Panc1 (cell line): ENCODE results near the gene WDR74. TPM values are rescaled to one million over a fixed set of nuclear protein-coding genes. Genes with fewer than 3 reads are reported as not detected.

Experiments
- ATAC-seq: fragments of 200-7000 bp; cut with Tn5 transposase; 2 replicates; pipeline ENCODE4 v1.9.1; 2020; ENCODE audit warnings: mild to moderate bottlenecking, moderate library complexity
- BruUV-seq: library from RNA; stranded (reverse); fragments of 400-500 nt; replicated peaks from 2 replicates; lab custom pipeline; 2021; lab: Mats Ljungman, UMichigan
- CTCF ChIA-PET: fragments of 300-600 bp; sonication (Branson Sonifier 250); formaldehyde crosslinking; loops from one replicate; lab custom pipeline; 2022; ENCODE audit warnings: antibody characterized with exemption; lab: Charles Lee
- POLR2A ChIA-PET: fragments of 300-600 bp; sonication (Branson Sonifier 250); formaldehyde crosslinking; loops from one replicate; lab custom pipeline; 2022; ENCODE audit warnings: antibody characterized with exemption; lab: Charles Lee
- DNase-seq: peaks from one replicate; pipeline ENCODE4 v3.0.0-alpha.2; 2010; ENCODE audit warnings: low read depth, low spot score
- H3K27ac ChIP-seq: 2 replicates; pipeline ENCODE4 v1.5.1; 2011; ENCODE audit warnings: mild to moderate bottlenecking, low read length, inconsistent platforms
- H3K27me3 ChIP-seq: fragments of 200-500 bp; sonication (Bioruptor generic); 2 replicates; pipeline ENCODE4 v1.6.0; 2014; ENCODE audit warnings: low read length, inconsistent platforms; ENCODE audit not compliant: control insufficient read depth, insufficient read depth
- H3K36me3 ChIP-seq: fragments of 200-500 bp; sonication (Bioruptor generic); 2 replicates; pipeline ENCODE4 v1.5.1; 2014; ENCODE audit warnings: inconsistent platforms, mild to moderate bottlenecking, low read length, moderate library complexity; ENCODE audit not compliant: control insufficient read depth, insufficient read depth
- H3K4me1 ChIP-seq: 2 replicates; pipeline ENCODE4 v1.5.1; 2011; ENCODE audit warnings: inconsistent platforms, mild to moderate bottlenecking, low read length, moderate library complexity; ENCODE audit not compliant: control insufficient read depth, insufficient read depth
- H3K4me3 ChIP-seq, 2 experiments: 2 replicates each; pipeline ENCODE4 v1.5.1; 2011 to 2012; ENCODE audit warnings: low read depth in 2 of 2, low read length in 2 of 2, mild to moderate bottlenecking in 2 of 2, inconsistent platforms in 1 of 2, moderate library complexity in 1 of 2
- H3K9me3 ChIP-seq: fragments of 200-500 bp; sonication (Bioruptor generic); 2 replicates; pipeline ENCODE4 v1.5.1; 2014; ENCODE audit warnings: low read depth, mild to moderate bottlenecking, inconsistent platforms, low read length, moderate library complexity; ENCODE audit not compliant: control insufficient read depth, insufficient read depth
- POLR2AphosphoS5 ChIP-seq: IDR thresholded peaks from 2 replicates; pipeline ENCODE4 v1.6.1; 2012; ENCODE audit warnings: mild to moderate bottlenecking, low read depth, low read length, moderate library complexity
- SIN3A ChIP-seq: IDR thresholded peaks from 2 replicates; pipeline ENCODE4 v1.6.1; 2012; ENCODE audit warnings: low read depth, mild to moderate bottlenecking, low read length, moderate library complexity, borderline replicate concordance; ENCODE audit not compliant: insufficient read depth
- TCF7L2 ChIP-seq: IDR thresholded peaks from 2 replicates; pipeline ENCODE4 v1.6.1; 2011; ENCODE audit warnings: mild to moderate bottlenecking, low read depth, low read length, inconsistent platforms
- in situ Hi-C: cut with HindIII; loops from 2 replicates; pipeline ENCODE4 v1.10.0; 2016; ENCODE audit warnings: low sequenced_read_pairs, low pct_unique_long_range_greater_than_20kb
- intact Hi-C: fragments of 100-400 bp; cut with micrococcal nuclease; formaldehyde crosslinking; loops from one replicate; pipeline ENCODE4 v1.10.0; 2022; ENCODE audit not compliant: unreplicated experiment
- total RNA-seq: library from RNA; stranded (reverse); gene quantifications from one replicate; pipeline ENCODE4 v1.2.1, GENCODE V29; 2021; ENCODE audit not compliant: unreplicated experiment
- TF ChIP-seq, protein P1 (sequence below): fragments of 450-650 bp; IDR thresholded peaks from 2 replicates; pipeline ENCODE4 v1.5.1; 2017; ENCODE audit warnings: mild to moderate bottlenecking
- TF ChIP-seq, protein P2 (sequence below), 2 experiments: IDR thresholded peaks; 2 replicates each; pipeline ENCODE4 v1.6.1; 2011 to 2012; ENCODE audit warnings: low read depth in 2 of 2, control low read depth in 1 of 2, low read length in 1 of 2, mild to moderate bottlenecking in 1 of 2, moderate library complexity in 1 of 2; ENCODE audit not compliant: insufficient read depth in 1 of 2

Gene WDR74
- total RNA-seq, 1 experiment from 2014 or later: 62.9 TPM

DNA sequence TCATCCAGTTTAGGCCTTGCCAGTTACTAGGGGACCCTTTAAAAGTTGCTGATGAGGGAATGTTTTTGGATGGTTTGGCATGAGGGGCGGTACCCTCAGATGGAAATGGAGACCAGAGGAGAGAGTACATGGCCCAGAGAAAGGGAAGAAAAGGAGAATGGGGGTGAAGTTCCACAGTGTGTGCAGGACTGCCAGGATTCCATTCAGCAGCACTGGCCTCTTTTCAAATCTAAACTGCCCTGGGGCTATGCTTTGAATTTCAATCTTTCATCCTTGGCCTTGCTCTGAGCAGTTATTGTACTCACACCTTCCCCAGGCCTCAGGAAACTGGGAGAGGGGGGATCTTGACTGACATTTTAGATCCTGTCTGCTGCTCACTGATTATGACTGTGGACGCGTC is 44.3 kb upstream of the WDR74 start:
- ChIA-PET POLR2A (interaction anchor here (0.6 kb wide), 1 partner anchor 18 kb away, joined by 7 read pairs; no protein-coding TSS in a partner anchor), CTCF (interaction anchor here (0.7 kb wide), 1 partner anchor 92 kb away, joined by 5 read pairs; no protein-coding TSS in a partner anchor)
- Histone ChIP-seq H3K9me3 (no peaks in the 10 kb centered on the region), H3K27me3 (no peaks in the 10 kb centered on the region), H3K36me3 (peaks cover 37% of the 10 kb centered on the region), H3K4me3 (peak overlapping the region; percentile 76 to 86), H3K27ac (peak overlapping the region; percentile 99), H3K4me1 (peaks cover 47% of the 10 kb centered on the region)
- TF ChIP-seq SIN3A: no peak
- TF ChIP-seq TCF7L2: no peak
- TF ChIP-seq POLR2AphosphoS5: no peak
- TF ChIP-seq, protein P1, sequence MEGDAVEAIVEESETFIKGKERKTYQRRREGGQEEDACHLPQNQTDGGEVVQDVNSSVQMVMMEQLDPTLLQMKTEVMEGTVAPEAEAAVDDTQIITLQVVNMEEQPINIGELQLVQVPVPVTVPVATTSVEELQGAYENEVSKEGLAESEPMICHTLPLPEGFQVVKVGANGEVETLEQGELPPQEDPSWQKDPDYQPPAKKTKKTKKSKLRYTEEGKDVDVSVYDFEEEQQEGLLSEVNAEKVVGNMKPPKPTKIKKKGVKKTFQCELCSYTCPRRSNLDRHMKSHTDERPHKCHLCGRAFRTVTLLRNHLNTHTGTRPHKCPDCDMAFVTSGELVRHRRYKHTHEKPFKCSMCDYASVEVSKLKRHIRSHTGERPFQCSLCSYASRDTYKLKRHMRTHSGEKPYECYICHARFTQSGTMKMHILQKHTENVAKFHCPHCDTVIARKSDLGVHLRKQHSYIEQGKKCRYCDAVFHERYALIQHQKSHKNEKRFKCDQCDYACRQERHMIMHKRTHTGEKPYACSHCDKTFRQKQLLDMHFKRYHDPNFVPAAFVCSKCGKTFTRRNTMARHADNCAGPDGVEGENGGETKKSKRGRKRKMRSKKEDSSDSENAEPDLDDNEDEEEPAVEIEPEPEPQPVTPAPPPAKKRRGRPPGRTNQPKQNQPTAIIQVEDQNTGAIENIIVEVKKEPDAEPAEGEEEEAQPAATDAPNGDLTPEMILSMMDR: no peak
- TF ChIP-seq, protein P2, sequence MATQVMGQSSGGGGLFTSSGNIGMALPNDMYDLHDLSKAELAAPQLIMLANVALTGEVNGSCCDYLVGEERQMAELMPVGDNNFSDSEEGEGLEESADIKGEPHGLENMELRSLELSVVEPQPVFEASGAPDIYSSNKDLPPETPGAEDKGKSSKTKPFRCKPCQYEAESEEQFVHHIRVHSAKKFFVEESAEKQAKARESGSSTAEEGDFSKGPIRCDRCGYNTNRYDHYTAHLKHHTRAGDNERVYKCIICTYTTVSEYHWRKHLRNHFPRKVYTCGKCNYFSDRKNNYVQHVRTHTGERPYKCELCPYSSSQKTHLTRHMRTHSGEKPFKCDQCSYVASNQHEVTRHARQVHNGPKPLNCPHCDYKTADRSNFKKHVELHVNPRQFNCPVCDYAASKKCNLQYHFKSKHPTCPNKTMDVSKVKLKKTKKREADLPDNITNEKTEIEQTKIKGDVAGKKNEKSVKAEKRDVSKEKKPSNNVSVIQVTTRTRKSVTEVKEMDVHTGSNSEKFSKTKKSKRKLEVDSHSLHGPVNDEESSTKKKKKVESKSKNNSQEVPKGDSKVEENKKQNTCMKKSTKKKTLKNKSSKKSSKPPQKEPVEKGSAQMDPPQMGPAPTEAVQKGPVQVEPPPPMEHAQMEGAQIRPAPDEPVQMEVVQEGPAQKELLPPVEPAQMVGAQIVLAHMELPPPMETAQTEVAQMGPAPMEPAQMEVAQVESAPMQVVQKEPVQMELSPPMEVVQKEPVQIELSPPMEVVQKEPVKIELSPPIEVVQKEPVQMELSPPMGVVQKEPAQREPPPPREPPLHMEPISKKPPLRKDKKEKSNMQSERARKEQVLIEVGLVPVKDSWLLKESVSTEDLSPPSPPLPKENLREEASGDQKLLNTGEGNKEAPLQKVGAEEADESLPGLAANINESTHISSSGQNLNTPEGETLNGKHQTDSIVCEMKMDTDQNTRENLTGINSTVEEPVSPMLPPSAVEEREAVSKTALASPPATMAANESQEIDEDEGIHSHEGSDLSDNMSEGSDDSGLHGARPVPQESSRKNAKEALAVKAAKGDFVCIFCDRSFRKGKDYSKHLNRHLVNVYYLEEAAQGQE (IDR thresholded peaks at IDR 0.05; ENCODE audit: insufficient read depth in 1 of 2, low read depth in 2 of 2, low read length in 1 of 2): no peak
- in situ Hi-C loops (no loop called here), intact Hi-C loops (no loop called here)
- DNase-seq (no peak), ATAC-seq (no peak)
- BruUV-seq: no TSS peak

DNA sequence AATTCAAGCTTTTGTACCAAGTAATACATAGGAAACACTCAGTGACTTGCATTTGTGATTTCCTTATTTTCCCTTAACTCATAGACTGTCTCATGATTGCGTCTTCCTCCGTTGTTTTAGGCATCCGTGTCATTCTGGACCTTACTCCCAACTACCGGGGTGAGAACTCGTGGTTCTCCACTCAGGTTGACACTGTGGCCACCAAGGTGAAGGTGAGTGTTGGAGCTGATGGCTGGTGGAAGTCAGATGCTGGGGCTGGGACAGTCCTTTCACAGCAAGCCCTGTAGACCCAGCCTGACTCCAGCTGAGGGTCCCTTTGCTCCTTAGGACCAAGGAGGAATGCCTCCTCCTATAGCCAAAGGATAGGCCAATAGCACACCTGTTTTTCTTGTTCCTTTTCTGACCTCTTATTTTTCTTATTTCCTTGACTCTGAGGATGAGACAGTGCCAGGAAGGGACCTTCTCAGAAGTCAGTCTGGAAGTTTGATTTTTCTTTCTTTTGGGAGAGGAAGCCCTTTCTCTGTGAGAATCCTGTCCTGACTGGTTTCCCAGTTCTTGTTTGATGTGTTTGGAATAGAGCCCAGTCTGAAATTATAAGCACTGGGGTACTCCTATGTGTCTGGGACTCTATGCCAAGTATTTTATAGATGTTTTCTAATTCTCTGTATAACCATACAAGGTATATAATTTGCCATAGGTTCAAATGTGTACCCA is 43.6 kb upstream of the WDR74 start:
- ATAC-seq (no peak), DNase-seq (no peak)
- TF ChIP-seq, protein P1: no peak
- TF ChIP-seq, protein P2 (IDR thresholded peaks at IDR 0.05; ENCODE audit: insufficient read depth in 1 of 2, low read depth in 2 of 2, low read length in 1 of 2): no peak
- TF ChIP-seq POLR2AphosphoS5: no peak
- no peak for TF ChIP-seq TCF7L2
- no peak for TF ChIP-seq SIN3A
- Histone ChIP-seq H3K4me3 (peak overlapping the region; percentile 76 to 86), H3K9me3 (no peaks in the 10 kb centered on the region), H3K27ac (peak overlapping the region; percentile 99), H3K36me3 (peaks cover 37% of the 10 kb centered on the region), H3K27me3 (no peaks in the 10 kb centered on the region), H3K4me1 (peaks cover 40% of the 10 kb centered on the region)
- CTCF ChIA-PET: interaction anchor here (0.7 kb wide), 1 partner anchor 93 kb away, joined by 5 read pairs; no protein-coding TSS in a partner anchor
- intact Hi-C loops: no loop called here
- BruUV-seq: no TSS peak
- POLR2A ChIA-PET: interaction anchor here (2.0 kb wide), 1 partner anchor 42 kb away, joined by 8 read pairs; no protein-coding TSS in a partner anchor
- in situ Hi-C loops: no loop called here
